Small intestine (tissue), 7 donors: ENCODE results near the gene DDX23. TPM values are rescaled to one million over a fixed set of nuclear protein-coding genes. Genes with fewer than 3 reads are reported as not detected.
A peak's percentile ranks its signal among the peaks of the same experiment; 100 is the strongest.

Source experiments
- DNase-seq, 2 donors: peaks; one replicate each; pipeline versions ENCODE4 v3.0.0 to v3.0.0-alpha.2; 2013
- FAIRE-seq: peaks from 2 replicates; lab custom pipeline; 2012; peaks lifted over from hg19 to GRCh38; lab: Jason Lieb, UNC
- H3K27ac ChIP-seq, 3 donors: one replicate each; pipeline ENCODE4 v1.5.1; 2013; ENCODE audit warnings: low read length in 2 of 3, mild to moderate bottlenecking in 2 of 3, control low read depth in 1 of 3, inconsistent platforms in 1 of 3, low read depth in 1 of 3, moderate library complexity in 1 of 3
- H3K27me3 ChIP-seq, 3 donors: one replicate each; pipeline ENCODE4 v1.6.1; 2013; ENCODE audit warnings: low read length in 3 of 3, inconsistent platforms in 1 of 3; ENCODE audit not compliant: control insufficient read depth in 3 of 3, insufficient read depth in 3 of 3
- H3K36me3 ChIP-seq, 3 donors: one replicate each; pipeline ENCODE4 v1.6.1; 2013; ENCODE audit warnings: low read length in 3 of 3, inconsistent platforms in 1 of 3, low read depth in 1 of 3, mild to moderate bottlenecking in 1 of 3, moderate library complexity in 1 of 3; ENCODE audit not compliant: control insufficient read depth in 3 of 3, insufficient read depth in 2 of 3
- H3K4me1 ChIP-seq, 3 donors: one replicate each; pipeline ENCODE4 v1.6.1; 2013; ENCODE audit warnings: low read length in 2 of 3, inconsistent platforms in 1 of 3, low read depth in 1 of 3, mild to moderate bottlenecking in 1 of 3, moderate library complexity in 1 of 3; ENCODE audit not compliant: control insufficient read depth in 3 of 3, insufficient read depth in 2 of 3
- H3K4me3 ChIP-seq, 3 donors: one replicate each; pipeline ENCODE4 v1.5.1; 2013; ENCODE audit warnings: low read length in 3 of 3, control low read depth in 1 of 3, inconsistent platforms in 1 of 3, low read depth in 1 of 3, mild to moderate bottlenecking in 1 of 3, moderate library complexity in 1 of 3
- H3K9me3 ChIP-seq, 2 donors: one replicate each; pipeline ENCODE4 v1.6.1; 2013; ENCODE audit warnings: low read depth in 1 of 2, low read length in 1 of 2; ENCODE audit not compliant: control insufficient read depth in 2 of 2, insufficient read depth in 1 of 2
- WGBS, 3 donors: extraction: QIAGEN DNeasy Blood & Tissue Kit; methylation state at CpG; one replicate each; pipeline ENCODE4 v1.1.7; 2013; 5-methylcytosine and 5-hydroxymethylcytosine counted together
- polyA plus RNA-seq, 4 donors: library from polyadenylated mRNA; stranded (reverse) in 3 of 4; unstranded in 1 of 4; fragments of 200-250 nt in 3 of 4; fragments of 120-200 nt in 1 of 4; gene quantifications; one replicate each; pipeline versions ENCODE4 v1.2.1 to v1.2.3, GENCODE V29; 2013
- donor health status: healthy with polysubstance abuse.
- donor health status: control.
- donor health status: control.
- donor health status: Bipolar disorder and iron deficiency.
- donor health status: healthy.

The DDX23 gene
- polyA plus RNA-seq, 4 donors: 53.2 to 85.8 (median 57.1) TPM

DNA sequence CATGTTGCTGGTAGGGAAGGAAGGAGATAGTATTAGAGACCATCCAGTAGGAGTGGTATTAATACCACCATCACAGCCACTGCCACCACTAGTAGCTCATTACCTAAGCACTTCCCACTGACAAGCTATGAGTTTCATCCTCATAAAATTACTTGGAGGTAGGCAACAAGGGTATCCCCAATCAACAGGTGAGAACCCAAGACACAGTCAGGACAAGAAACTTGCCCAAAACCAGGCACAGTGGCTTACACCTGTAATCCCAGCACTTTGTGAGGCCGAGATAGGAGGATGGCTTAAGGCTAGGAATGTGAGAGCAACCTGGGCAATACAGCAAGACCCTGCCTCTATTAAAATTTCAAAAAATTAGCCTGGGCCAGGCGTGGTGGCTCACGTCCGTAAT is 68.5 kb downstream of the DDX23 start:
- H3K4me3 ChIP-seq: no peak overlapping the region
- peaks cover 2 to 36% (median 9%) of the 10 kb centered on the region in 3 donors for H3K4me1 ChIP-seq
- H3K9me3 ChIP-seq: no peaks in the 10 kb centered on the region
- no peak for DNase-seq
- WGBS, 3 donors: 90 to 95% (median 95%) methylated on average over 4 of the region's 4 CpGs
- no peak for FAIRE-seq
- H3K36me3 ChIP-seq: peaks cover 0 to 45% (median 5%) of the 10 kb centered on the region in 3 donors
- H3K27me3 ChIP-seq: no peaks in the 10 kb centered on the region
- H3K27ac ChIP-seq: no peak overlapping the region

DNA sequence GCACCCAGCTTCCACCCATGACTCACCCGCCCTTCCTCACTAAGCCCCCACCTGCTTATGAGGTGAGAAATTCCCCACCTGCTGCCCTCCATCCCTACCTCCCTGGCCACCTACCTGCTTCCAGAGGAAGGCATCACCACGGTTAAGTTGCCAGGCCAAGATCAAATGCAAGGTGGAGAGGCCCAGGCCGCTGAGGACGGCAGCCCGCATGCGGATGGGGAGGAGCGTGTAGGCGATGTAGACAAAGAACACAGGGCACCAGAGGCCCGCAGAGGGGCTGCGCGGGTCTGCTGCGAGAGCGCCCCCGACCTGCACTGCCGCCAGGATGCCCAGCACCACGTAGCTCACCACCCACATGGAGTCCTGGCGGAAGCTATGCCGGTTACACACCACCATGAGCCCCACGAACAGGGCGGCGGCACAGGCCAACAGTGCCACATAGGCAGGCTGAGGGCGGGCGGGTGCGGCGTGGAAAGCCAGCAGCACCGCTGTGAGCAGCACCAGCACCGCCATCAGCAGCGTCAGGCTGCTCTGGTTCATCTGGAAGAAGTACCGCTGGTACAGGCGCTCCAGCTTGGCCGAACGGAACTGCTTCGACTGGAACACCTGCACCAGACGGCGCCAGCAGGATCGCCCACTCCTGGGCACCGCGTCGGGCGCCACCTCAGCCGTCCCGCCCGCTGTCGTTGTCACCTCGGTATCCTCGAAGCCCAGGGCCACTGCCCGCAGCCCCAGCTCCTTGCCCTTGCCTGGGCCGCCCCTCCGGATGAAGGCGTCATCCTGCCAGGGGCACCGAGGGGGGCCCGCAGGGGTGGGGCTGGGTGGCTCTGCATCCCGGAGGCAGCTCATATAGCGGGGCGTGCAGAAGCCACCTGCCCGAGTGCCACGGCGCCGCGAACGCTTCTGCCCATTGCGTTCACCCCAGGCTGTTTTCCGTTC is 69.2 kb downstream of the DDX23 start:
- Histone ChIP-seq H3K9me3 (no peaks in the 10 kb centered on the region), H3K4me3 (no peak overlapping the region), H3K27ac (no peak overlapping the region), H3K27me3 (no peaks in the 10 kb centered on the region), H3K36me3 (peaks cover 0 to 52% (median 5%) of the 10 kb centered on the region in 3 donors), H3K4me1 (peaks cover 2 to 34% (median 9%) of the 10 kb centered on the region in 3 donors)
- 90 to 94% (median 92%) methylated on average over 57 to 63 of the region's 63 CpGs for WGBS, 3 donors
- no peak for FAIRE-seq
- no peak for DNase-seq

DNA sequence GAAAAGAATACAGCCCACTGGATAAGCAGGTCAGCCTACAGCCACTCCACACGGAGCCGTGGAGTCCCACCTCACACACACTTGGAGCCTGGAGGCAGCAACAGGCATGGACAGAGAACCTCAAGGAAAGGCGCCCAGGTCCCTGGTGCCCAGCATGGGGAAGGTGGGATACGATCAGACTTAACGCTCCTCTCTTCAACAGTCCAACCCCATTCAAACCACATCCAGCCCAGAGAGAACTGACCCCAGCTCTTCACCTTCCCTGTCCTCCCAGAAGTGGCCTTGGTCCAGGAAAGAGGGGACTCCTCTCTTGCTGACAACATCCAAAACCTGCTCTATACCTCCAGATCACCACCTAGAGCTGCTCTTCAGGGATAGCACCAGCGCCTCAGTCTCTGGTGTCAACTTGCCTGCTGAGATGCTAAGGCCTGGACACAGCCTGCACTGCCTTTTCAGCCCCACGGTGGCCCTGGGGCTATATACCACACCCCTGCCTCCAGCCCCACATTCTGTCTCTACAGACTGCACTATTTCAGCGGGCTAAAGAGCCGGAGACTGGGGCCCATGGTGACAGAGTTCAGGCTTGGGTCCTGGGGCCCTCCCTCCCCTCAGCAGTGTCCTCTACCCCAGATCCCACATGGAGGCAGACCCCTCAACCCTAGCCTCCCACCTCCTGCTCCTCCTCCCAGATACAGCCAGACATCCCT is 70.1 kb downstream of the DDX23 start:
- H3K27ac ChIP-seq: no peak overlapping the region

DNA sequence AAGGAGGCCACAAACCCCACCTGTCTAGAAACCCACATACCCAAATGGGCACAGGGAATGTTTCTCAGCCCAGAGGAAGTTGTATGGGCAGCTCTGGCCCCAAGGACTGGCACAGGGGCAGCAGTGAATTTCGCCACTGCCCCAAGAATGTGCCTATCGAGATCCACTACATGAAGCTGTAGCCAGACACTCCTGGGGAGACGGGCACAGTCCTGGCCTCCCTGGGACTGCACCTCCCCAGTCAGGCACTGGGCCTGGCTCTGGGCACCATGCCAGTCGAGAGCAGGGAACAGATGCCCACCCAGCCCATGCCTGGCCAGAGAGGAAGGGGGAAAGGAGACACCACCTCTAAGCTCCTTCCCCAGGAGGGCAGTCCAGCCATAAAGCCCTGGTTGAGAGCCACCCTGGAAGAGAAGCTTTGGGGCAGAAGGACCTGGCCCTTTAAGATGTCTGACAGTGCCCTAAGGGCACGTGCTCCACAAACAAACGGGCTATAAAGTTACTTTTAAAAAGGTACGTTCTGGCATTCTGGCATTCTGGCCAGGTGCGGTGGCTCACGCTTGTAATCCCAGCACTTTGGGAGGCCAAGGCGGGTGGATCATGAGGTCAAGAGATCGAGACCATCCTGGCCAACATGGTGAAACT is 71.5 kb downstream of the DDX23 start:
- Histone ChIP-seq H3K9me3 (no peaks in the 10 kb centered on the region), H3K4me3 (no peak overlapping the region), H3K4me1 (peaks cover 2 to 25% (median 3%) of the 10 kb centered on the region in 3 donors), H3K36me3 (peaks cover 0 to 72% (median 5%) of the 10 kb centered on the region in 3 donors), H3K27ac (peak overlapping the region in 1 of 3 donors; percentile 57), H3K27me3 (no peaks in the 10 kb centered on the region)
- DNase-seq: no peak
- WGBS, 3 donors: 35 to 60% (median 54%) methylated on average over 9 to 11 of the region's 11 CpGs
- FAIRE-seq: no peak

More for the DNA sequence above, 70.1 kb downstream of the DDX23 start:
- WGBS, 3 donors: 78 to 83% (median 82%) methylated on average over 9 of the region's 9 CpGs
- Histone ChIP-seq H3K9me3 (no peaks in the 10 kb centered on the region), H3K4me3 (no peak overlapping the region), H3K36me3 (peaks cover 0 to 61% (median 5%) of the 10 kb centered on the region in 3 donors), H3K4me1 (peaks cover 2 to 26% (median 3%) of the 10 kb centered on the region in 3 donors), H3K27me3 (no peaks in the 10 kb centered on the region)
- DNase-seq: no peak
- no peak for FAIRE-seq

DNA sequence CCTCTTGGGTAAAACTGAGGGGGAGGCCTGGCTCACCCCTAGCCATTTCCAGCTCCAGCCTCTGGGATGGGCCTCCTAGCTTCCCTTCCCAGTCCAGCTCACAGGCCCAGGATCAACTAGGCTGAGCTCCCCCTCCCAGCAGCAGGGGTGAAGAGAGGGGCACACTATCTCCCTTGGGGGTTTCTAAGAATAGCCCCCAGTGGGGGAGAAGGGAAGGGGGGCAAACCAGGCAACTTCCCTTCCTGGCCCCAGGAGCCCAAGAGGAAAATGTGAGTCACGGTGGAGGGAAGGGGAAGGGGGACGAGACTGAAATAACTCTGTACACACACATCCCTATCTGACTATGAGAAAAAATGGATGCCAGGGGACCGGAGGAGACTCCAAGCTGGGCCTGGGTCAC is 72.1 kb downstream of the DDX23 start:
- DNase-seq (no peak), FAIRE-seq (no peak)
- H3K36me3 ChIP-seq: peaks cover 0 to 78% (median 5%) of the 10 kb centered on the region in 3 donors
- no peak overlapping the region for H3K4me3 ChIP-seq
- 45 to 72% (median 69%) methylated on average over 3 of the region's 3 CpGs for WGBS, 3 donors
- H3K27me3 ChIP-seq: no peaks in the 10 kb centered on the region
- H3K27ac ChIP-seq: peak overlapping the region in 1 of 3 donors; percentile 57
- H3K4me1 ChIP-seq: peaks cover 2 to 25% (median 3%) of the 10 kb centered on the region in 3 donors
- no peaks in the 10 kb centered on the region for H3K9me3 ChIP-seq

Other genes with a start within 250 kb of the DDX23 start
- gene KANSL2, start 169.9 kb downstream of the DDX23 start, polyA plus RNA-seq: 10 to 100 TPM; 23.5 to 38.9 (median 28.5) TPM
- gene CCNT1, start 135.5 kb downstream of the DDX23 start, polyA plus RNA-seq: 10 to 100 TPM in 1 of 4 donors, 1 to 10 TPM in 3; 3.0 to 22.0 (median 5.1) TPM
- 10 to 100 TPM; 14.1 to 56.6 (median 23.9) TPM for gene ADCY6, start 63.1 kb downstream of the DDX23 start, polyA plus RNA-seq
- gene CACNB3, start 33.7 kb downstream of the DDX23 start, polyA plus RNA-seq: 10 to 100 TPM; 11.6 to 12.2 (median 12.0) TPM
- gene RND1, start 13.7 kb upstream of the DDX23 start, polyA plus RNA-seq: 1 to 10 TPM; 1.3 to 6.3 (median 4.3) TPM
- 10 to 100 TPM; 22.4 to 82.7 (median 51.1) TPM for gene FKBP11, start 73.3 kb upstream of the DDX23 start, polyA plus RNA-seq
- gene ARF3, start 105.3 kb upstream of the DDX23 start, polyA plus RNA-seq: 100 to 1,000 TPM in 1 of 4 donors, 10 to 100 TPM in 3; 37.3 to 104 (median 67.4) TPM
- 1 to 10 TPM in 2 of 4 donors, under 1 TPM in 2; 0.28 to 1.4 (median 0.93) TPM for gene WNT10B, start 119.6 kb upstream of the DDX23 start, polyA plus RNA-seq
- under 1 TPM in 1 of 4 donors, not detected in 3; 0.07 TPM for gene WNT1, start 126.2 kb upstream of the DDX23 start, polyA plus RNA-seq
- gene DDN, start 147.2 kb upstream of the DDX23 start, polyA plus RNA-seq: under 1 TPM in 3 of 4 donors, not detected in 1; 0.16 to 0.22 (median 0.19) TPM
- 10 to 100 TPM; 50.0 to 69.7 (median 60.6) TPM for gene PRKAG1, start 166.6 kb upstream of the DDX23 start, polyA plus RNA-seq
- gene KMT2D, start 208.6 kb upstream of the DDX23 start, polyA plus RNA-seq: 10 to 100 TPM in 3 of 4 donors, 1 to 10 TPM in 1; 5.4 to 46.5 (median 22.8) TPM
- 1 to 10 TPM in 2 of 4 donors, under 1 TPM in 1, not detected in 1; 0.61 to 1.4 (median 1.2) TPM for gene RHEBL1, start 217.8 kb upstream of the DDX23 start, polyA plus RNA-seq
- gene DHH, start 242.6 kb upstream of the DDX23 start, polyA plus RNA-seq: 1 to 10 TPM in 1 of 4 donors, under 1 TPM in 1, not detected in 2; 0.15 to 2.3 TPM